Keratinocyte (primary cell): ENCODE data around the gene NNAT.

ENCODE experiments used
- CTCF ChIP-seq, 3 experiments: IDR thresholded peaks in 1 of 3; conservative IDR thresholded peaks in 1 of 3; optimal IDR thresholded peaks in 1 of 3; 2 replicates in 2 of 3; 3 replicates in 1 of 3; pipeline versions ENCODE3 to v1.5.1; 2011; ENCODE audit warnings: low read length in 3 of 3, mild to moderate bottlenecking in 3 of 3, moderate library complexity in 2 of 3, control low read depth in 1 of 3, inconsistent platforms in 1 of 3; ENCODE audit not compliant: insufficient read depth in 2 of 3; ENCODE audit errors: extremely low read depth in 1 of 3
- EZH2 ChIP-seq: IDR thresholded peaks from one replicate; pipeline ENCODE4 v1.6.1; 2012; ENCODE audit warnings: inconsistent platforms, mild to moderate bottlenecking, low read length, moderate library complexity

GRCh38 chr20:37516811-37517750 lies 4.0 kb upstream of the NNAT start:
- no peak for TF ChIP-seq EZH2
- TF ChIP-seq CTCF (optimal IDR thresholded peaks at IDR 0.05 in 1 of 3, IDR thresholded peaks at IDR 0.05 in 1 of 3, conservative IDR thresholded peaks at IDR 0.05 in 1 of 3; ENCODE audit: extremely low read depth in 1 of 3, insufficient read depth in 2 of 3, low read length in 3 of 3), result no peak
